Right renal cortex interstitium (tissue), 3 donors: ENCODE measurements around the gene HCN4. TPM values are rescaled to one million over a fixed set of nuclear protein-coding genes. Genes with fewer than 3 reads are reported as not detected.
"Not testable (repeated sequence)": the region's sequence is repeated elsewhere in the genome, so short reads cannot be mapped to it uniquely, and the experiment has no call there.

Source experiments
- DNase-seq, 3 donors: peaks; one replicate each; pipeline ENCODE4 v3.0.0-alpha.2; 2013; ENCODE audit warnings: low read depth in 3 of 3, low spot score in 2 of 3
- polyA plus RNA-seq, 3 donors: library from polyadenylated mRNA; unstranded; fragments of 120-200 nt; gene quantifications; one replicate each; pipeline ENCODE4 v1.2.1, GENCODE V29; 2013; ENCODE audit not compliant: insufficient read length in 3 of 3

The HCN4 gene
- 1 to 10 TPM in 2 of 3 donors, under 1 TPM in 1; 0.93 to 1.1 (median 1.0) TPM for polyA plus RNA-seq

DNA sequence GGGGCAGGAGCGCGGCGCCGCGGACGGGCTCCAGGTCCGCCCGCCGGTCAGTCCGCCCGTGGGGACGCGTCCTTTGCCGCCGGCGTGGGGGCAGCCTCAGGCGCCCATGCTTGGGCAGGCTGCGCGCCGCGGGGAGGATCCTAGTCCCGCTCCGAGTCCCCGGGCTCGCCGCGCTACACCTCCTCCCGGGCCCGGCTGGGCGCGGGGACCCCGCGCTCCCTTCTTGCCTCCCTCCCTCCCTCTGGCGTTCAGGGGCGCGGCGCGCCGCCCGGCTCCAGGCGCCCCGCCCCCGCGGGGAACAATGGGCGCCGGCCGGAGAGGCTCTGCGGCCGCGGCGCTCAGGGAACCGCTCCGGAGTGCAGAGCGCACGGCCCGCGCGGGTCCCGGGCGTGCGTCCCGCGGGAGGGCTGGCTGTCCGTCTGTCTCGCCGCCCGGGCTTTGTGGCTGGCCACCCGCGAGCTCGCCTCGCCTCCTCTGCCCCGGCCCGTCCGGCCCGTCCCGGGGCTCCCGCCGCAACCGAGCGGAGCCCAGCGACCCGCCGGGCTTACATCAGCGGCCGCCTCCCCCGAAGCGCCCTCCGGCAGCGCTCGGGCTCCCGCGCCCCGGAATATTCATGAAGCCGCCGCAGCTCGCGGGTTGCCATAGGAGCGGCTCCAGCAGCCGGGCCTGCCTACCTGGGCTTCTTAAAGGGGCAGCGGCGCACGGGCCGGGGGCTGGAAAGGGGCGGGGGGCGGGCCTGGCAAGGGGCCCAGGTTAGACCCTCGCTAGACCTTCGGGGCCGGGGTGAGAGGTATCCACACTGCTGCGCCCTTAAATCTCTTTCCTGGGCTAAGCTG is at the start of gene HCN4:
TSS of gene HCN4 (minus strand) at position 658 of the 836 bp plus-strand sequence. CDS start 688 bp downstream, outside the sequence.
- DNase-seq = no peak

- no peak for DNase-seq
These were observed 46.1 kb upstream of the HCN4 start for GRCh38 chr15:73414876-73415275.

GRCh38 chr15:73403171-73403570 is 34.4 kb upstream of the HCN4 start:
- DNase-seq = no peak

GRCh38 chr15:73400222-73400621 is 31.5 kb upstream of the HCN4 start:
- not testable (repeated sequence) for DNase-seq

DNA sequence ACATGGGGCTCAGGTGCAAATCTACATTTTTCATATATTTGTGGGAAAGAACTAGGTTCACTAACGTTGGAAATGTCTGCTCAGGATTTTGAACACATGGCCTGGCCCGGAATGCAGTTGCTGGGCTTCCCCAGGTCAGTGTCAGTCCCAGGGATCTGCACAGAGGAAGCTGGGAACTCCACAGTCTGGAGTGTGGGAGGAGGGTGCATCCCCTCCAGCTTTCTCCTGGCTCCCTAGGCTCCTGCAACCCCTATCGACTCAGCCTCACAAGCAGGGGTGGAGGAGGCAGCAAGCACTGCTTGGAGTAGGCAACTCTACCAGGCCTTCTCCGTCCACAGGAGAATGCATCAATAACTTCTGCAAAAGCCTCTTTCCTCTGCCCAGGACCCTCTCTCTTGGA is 30.1 kb upstream of the HCN4 start:
- no peak for DNase-seq

GRCh38 chr15:73397461-73397860 is 28.7 kb upstream of the HCN4 start:
- no peak for DNase-seq

- no peak for DNase-seq
These were observed 26.9 kb upstream of the HCN4 start for GRCh38 chr15:73395671-73396070.

DNA sequence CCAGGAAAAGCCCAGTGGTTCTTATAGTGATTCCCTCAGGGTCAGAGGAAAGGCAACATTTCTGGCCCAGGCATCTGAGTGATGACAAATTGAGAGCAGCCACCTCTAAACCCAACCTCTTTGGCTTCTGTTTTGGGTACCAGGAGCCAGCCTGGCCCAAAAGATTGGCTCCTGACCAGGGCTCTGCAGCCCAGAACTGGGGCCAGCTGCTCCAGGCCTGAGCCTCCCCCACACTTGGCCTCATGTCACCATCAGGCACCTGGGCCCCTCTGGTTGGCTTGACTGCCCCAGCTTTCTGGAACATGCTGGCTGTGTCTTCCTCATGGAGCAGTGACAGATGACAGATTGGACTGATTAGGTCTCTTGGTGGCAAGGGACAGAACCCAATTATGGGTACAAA is 26.0 kb upstream of the HCN4 start:
- no peak for DNase-seq

GRCh38 chr15:73393336-73393735 is 24.6 kb upstream of the HCN4 start:
- DNase-seq = no peak

DNA sequence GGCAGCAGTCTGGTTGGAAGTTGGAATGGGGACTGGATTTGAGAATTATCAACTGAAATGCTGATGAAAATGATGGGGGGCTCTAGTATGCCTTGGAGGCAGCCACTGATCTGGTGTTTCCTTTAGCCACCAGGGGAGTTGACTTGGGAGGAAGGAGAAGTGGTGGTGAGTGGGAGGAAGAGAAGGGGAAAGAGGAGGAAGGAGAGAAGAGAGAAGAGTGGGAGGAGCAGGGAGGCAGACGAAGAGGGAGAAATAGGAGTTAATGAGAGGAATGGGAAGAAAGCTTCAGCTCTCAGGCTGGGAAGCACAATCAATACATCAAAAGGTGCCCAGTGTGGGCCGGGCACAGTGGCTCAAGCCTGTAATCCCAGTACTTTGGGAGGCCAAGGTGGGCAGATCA is 23.3 kb upstream of the HCN4 start:
- DNase-seq = no peak

GRCh38 chr15:73391128-73391872 is 22.5 kb upstream of the HCN4 start:
- DNase-seq = no peak

DNA sequence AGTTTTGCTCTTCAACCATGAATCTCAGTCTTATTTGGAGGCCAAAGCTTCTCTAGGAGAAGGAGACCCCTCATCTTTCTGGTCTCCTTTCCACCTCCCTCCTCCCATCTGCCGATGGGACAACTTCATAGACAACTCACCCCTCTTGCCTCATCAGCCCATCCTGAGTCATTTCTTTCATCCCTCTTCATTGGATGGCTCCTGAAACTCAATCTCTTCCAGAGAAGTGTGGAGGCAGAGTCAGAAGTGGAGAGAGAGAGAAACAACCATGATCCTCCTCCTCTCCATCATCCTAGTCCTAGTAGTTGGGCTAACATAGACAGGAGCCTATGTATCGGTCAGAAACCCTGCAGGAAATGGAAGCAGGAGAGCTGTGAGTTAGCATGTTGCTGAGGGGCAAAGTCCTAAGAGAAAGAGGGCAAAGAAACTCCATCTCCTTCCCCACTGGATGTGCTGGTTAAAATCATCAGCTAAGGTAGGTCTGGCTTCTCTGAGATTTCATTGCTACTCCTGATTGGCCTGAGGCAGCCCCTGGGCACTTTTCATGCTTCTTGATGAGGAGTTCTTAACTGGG is 21.3 kb upstream of the HCN4 start:
- no peak for DNase-seq

- no peak for DNase-seq
These were observed 20.8 kb upstream of the HCN4 start for GRCh38 chr15:73389539-73389938.

- no peak for DNase-seq
These were observed 19.6 kb upstream of the HCN4 start for GRCh38 chr15:73388256-73388781.

DNA sequence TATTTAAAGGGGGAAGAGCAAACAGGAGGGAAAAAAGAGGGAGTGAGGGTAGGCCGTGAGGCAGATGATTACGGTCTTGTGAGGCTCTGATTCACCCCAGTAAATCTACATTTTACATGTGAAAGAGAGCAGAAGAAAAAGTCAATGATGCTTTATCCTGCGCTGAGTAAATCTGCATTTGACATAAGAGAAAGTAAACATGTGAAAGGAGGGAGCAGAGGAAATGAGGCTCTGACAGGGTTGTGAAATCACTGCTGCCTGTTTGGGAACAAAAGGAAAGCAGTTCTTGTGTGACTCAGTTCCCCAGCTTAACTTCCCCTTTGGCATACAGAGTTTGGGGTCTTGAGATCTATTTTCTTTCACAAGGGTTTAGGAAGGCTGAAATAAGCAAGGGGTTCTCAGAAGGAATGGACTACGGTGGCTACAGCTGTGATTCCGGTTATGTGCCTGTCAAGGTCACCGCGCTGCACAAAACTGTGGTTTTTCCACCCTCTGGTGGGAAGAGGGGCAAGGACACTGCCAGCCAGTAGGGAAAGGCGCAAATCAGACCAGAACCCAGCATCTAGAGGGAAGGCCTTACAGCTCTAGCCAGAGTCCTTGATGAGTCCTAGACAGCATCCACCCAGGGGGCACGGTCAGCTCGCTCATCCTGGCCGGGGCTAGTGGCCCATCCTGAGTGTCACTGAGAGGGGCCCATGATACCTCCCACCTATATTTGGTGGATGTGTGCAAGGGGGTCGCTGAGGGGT is 18.9 kb upstream of the HCN4 start:
- DNase-seq = no peak

DNA sequence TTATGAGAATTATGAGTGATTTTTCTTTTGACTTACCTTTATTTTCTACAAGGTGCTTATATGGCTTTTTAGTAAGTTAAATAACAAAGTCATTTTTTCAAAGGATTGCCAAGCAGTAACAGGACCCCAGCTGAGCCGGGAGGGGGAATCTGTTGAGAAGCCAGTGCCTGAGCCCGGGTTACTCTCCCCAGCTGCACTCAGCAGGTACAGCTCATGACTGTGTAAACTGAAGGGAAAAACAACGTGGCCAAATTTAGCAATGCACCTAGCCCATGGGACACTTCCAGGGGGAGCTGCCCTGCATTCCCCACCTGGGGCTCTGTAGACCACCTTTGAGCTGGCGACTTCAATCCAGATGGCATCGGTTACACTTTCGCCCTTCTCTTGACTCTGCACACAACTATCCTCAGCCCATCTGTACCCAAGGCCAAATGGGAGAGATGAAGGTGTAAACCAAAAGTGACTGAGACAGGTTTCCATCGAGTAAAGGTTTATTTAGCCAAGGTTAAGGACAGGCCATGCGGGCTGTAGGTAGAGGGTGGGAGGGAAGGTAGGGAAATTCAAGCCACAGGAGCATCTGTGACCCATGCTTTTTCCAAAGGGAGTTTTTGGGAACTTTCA is 18.2 kb upstream of the HCN4 start:
- DNase-seq = no peak

DNA sequence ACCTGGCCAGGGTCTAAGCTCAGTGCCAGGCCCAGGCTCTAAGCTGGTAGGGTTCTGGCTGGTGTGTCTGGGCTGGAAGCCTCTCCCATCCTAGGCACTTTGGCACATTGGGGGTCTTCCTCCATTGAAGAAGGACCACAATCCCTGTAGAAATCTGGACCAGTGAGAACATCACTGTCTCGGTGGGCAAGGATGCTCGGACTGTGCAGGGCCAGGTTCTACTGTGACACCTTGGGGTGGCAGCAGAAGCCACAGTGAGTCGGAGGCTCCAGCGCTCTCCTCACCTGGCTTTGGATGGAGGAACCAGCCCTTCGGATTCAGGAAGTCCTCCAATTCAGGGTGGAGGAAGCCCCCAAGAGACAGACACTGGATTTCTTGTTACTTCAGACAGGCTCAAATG is 17.5 kb upstream of the HCN4 start:
- no peak for DNase-seq

- DNase-seq = no peak
These were observed 16.4 kb upstream of the HCN4 start for GRCh38 chr15:73385205-73385604.

- DNase-seq = no peak
These were observed 14.8 kb upstream of the HCN4 start for GRCh38 chr15:73383310-73384189.
